AG10803 (cell line): ENCODE data around the gene GATA3.

Source experiments
- DNase-seq: peaks from one replicate; pipeline ENCODE4 v3.0.0; 2010; ENCODE audit warnings: low read depth
- H3K4me3 ChIP-seq: 2 replicates; pipeline ENCODE4 v1.5.1; 2011; ENCODE audit warnings: mild to moderate bottlenecking, low read length, control low read depth
- CTCF ChIP-seq: conservative IDR thresholded peaks from 2 replicates; pipeline ENCODE4 v1.5.1; 2011; ENCODE audit warnings: mild to moderate bottlenecking, low read length, control low read depth, inconsistent platforms

The GATA3 gene

GRCh38 chr10:8058274-8059111 lies 4.0 kb downstream of the GATA3 start:
- no peak overlapping the region for H3K4me3 ChIP-seq
- DNase-seq = no peak
- TF ChIP-seq CTCF = no peak

GRCh38 chr10:8059191-8059936 lies 4.9 kb downstream of the GATA3 start:
- no peak overlapping the region for H3K4me3 ChIP-seq
- DNase-seq = no peak
- TF ChIP-seq CTCF = no peak

GRCh38 chr10:8060010-8060703 lies 5.7 kb downstream of the GATA3 start:
- TF ChIP-seq CTCF = no peak
- peak; percentile 50 for DNase-seq
- peak overlapping the region; percentile 30 for H3K4me3 ChIP-seq

GRCh38 chr10:8060704-8061121 lies 6.2 kb downstream of the GATA3 start:
- no peak overlapping the region for H3K4me3 ChIP-seq
- no peak for DNase-seq
- no peak for TF ChIP-seq CTCF

GRCh38 chr10:8061274-8062211 lies 7.1 kb downstream of the GATA3 start:
- no peak for DNase-seq
- H3K4me3 ChIP-seq = no peak overlapping the region
- TF ChIP-seq CTCF = no peak

- no peak for TF ChIP-seq CTCF
- H3K4me3 ChIP-seq = no peak overlapping the region
- DNase-seq = no peak
Observed at GRCh38 chr10:8063128-8063908, 8.8 kb downstream of the GATA3 start.
